GM18499 (cell line): ENCODE measurements around the gene ESPL1.

Experiments used
- ATAC-seq: cut with Tn5 transposase; IDR thresholded peaks from one replicate; pipeline ENCODE4 v1.9.1; 2021; ENCODE audit warnings: moderate number of reproducible peaks; ENCODE audit not compliant: insufficient read depth, unreplicated experiment

The ESPL1 gene

GRCh38 chr12:53230108-53230845 is 37.8 kb upstream of the ESPL1 start:
- no peak for ATAC-seq

- no peak for ATAC-seq
Observed at GRCh38 chr12:53231671-53231920, 36.5 kb upstream of the ESPL1 start.

- ATAC-seq = no peak
Observed at GRCh38 chr12:53231921-53232645, 36.0 kb upstream of the ESPL1 start, which contains the start of gene RARG. Gene RARG, minus strand, starts transcription at chr12:53232209. Its CDS starts 4,664 bp downstream, at chr12:53227545.

GRCh38 chr12:53232646-53233461 is 35.2 kb upstream of the ESPL1 start:
- ATAC-seq = no peak

GRCh38 chr12:53233671-53234121 is 34.4 kb upstream of the ESPL1 start:
- ATAC-seq = no peak

- no peak for ATAC-seq
Observed at GRCh38 chr12:53234271-53234914, 33.7 kb upstream of the ESPL1 start.

- ATAC-seq = no peak
Observed at GRCh38 chr12:53235164-53235563, 32.9 kb upstream of the ESPL1 start.

- no peak for ATAC-seq
Observed at GRCh38 chr12:53235742-53236442, 32.2 kb upstream of the ESPL1 start.

- no peak for ATAC-seq
Observed at GRCh38 chr12:53236443-53237111, 31.5 kb upstream of the ESPL1 start.

- ATAC-seq = no peak
Observed at GRCh38 chr12:53239643-53240258, 28.3 kb upstream of the ESPL1 start.

- ATAC-seq = no peak
Observed at GRCh38 chr12:53241623-53242412, 26.3 kb upstream of the ESPL1 start.

GRCh38 chr12:53244337-53244736 is 23.8 kb upstream of the ESPL1 start:
- no peak for ATAC-seq

GRCh38 chr12:53245286-53245685 is 22.8 kb upstream of the ESPL1 start:
- no peak for ATAC-seq

- peak; percentile 34 for ATAC-seq
Observed at GRCh38 chr12:53251477-53252348, 16.4 kb upstream of the ESPL1 start.

GRCh38 chr12:53252349-53252916 is 15.7 kb upstream of the ESPL1 start:
- no peak for ATAC-seq

GRCh38 chr12:53253298-53253697 is 14.8 kb upstream of the ESPL1 start:
- ATAC-seq = no peak
